GM21447 (cell line): Measurements from ENCODE around the gene SHROOM3.

ENCODE experiments used
- ATAC-seq: cut with Tn5 transposase; IDR thresholded peaks from one replicate; pipeline ENCODE4 v1.9.1; 2021; ENCODE audit not compliant: unreplicated experiment

Gene SHROOM3

GRCh38 chr4:76688619-76689144 lies 253.7 kb downstream of the SHROOM3 start:
- no peak for ATAC-seq

DNA sequence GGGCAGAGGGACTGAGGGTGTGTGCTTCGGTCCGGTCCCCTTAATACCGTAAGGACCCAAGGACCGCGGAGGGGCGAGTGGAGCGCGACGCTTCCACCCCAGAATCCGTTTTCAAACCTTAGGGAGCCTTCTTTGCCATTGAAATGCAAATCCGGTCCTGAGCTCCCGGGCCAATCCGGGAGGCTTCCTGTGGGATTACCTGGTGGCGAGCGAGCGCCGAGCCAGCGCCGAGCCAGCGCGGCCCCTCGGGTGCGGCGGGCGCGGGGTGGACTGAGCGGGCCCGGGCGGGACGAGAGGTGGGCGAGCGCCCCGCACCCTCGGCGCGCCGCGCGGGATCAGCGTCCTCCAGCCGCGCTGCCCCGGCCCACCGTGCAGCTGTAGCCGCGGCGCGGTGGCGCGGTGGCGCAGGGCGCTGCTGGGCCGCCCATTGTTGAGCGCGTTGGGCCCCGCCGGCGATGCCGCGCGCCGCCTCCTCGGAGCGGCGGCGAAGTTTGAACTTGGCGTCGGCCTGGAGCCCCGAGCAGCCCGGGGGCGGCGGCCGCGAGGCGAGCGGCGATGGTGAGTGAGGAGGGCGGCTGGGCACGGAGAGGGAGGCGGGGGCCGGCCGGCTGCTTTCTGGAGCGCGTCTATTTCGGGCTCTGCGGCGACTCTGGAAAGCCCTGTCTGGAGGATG lies 254.3 kb downstream of the SHROOM3 start:
- peak; percentile 32 for ATAC-seq

DNA sequence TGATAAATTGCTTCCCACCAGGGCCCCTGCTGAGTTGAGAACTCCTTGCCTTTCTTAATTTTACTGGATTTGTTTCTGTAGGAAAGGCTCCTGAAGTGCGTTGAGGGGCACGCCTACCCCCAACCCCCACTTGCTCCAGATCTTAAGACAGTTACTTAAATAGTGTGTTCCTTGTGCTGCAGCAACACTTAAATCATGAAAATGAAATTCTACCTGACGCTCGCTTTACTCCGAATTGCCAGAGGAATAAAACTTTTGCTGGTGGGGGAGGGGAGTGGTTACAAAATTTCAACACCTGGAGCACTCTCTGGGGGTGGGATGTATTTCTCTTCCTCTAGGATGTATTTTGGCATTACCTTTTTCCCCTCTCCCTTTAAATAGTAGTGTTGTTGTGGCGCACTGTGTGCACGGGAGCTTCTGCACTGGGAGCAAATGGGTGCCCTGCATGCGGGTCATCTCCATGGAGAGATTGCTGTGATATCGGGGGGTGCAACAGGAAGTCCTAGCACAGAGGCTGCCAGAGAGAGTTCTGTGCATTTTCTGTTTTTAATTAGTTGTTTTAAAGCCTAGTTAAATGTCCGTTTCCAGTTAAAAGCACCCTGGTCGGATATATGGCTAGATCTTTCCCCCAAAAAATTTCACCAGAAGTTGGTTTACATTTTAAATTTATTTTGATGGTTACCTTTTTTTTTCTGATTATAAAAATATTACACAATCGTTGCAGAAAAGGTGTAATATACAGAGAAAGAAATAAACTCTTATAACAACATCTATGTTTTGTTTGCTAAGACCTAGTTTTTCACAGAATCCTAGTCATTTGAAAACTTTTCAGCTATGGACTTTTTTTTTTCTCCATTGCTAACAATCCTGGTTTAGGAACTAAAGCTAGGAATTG lies 255.2 kb downstream of the SHROOM3 start:
- no peak for ATAC-seq

DNA sequence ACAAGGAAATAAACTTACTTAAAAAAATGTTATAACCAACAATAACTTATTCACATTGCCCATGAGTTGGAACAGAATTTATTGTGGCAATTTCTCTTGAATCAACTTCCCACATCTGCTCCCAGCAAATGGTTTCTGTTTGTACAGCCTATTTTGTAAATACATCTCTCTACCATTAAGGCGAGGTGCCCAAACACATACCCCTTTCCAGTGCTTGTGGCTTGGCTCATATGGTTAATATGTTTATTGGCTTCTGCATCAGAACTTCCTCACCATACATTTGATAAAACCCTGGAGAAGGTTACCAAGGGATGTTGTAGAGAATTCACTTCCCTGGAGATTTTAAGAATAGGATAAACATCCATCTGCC lies 255.9 kb downstream of the SHROOM3 start:
- ATAC-seq: no peak

DNA sequence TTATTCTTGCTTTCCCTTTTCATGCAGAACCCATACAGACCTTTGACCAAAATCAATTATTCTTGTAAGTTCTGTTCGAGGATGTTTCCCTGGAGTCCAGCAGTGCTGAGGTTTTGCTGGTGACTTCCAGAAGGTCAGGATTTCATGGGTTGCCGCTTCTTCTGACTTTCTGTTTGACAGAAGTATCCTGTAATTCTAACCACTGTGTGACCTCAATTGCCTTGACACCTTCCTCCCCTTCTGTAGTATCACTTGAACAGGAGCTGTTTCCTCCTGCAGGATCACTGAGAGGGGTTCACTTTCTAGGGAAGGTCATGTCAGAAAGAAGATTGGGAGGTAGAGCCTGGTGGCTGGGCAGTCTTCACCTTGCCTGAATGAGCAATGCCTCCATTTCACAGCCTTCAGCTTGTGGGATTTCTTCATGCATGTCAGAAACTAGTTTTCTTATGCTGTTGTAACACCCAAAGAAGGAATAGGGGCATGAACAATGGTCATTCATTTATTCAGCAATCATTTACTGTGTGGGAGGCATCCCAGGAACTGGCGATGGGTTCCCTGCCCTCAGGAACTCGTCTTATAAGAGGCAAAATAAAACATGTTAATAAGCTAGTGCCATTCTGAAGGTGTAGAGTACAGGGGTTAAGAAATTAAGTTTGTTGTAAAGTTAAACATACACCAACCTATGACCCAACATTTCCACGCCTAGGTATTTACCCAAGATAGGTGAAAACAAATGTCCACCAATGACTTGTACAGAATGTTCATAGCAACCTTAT lies 257.0 kb downstream of the SHROOM3 start:
- no peak for ATAC-seq

GRCh38 chr4:76692761-76693160 lies 257.7 kb downstream of the SHROOM3 start:
- ATAC-seq: no peak

DNA sequence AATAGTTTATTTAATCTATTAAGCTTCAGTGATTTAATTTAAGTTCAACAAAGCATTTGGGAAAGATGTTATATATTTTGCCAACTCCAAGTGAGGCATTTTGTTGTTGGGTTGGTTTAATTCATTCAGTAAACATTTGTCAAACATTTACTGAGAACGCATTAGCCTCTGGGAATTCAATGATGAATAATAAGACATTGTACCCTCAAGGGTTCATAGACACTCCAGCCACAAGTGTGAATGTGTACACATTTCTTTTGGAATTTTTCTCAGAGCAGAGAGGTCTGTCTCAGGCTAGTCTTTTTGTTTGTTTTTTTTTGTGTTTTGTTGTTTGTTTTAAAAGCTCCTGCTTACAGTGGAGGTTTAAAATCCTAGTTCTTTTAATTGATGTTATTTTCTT lies 259.0 kb downstream of the SHROOM3 start:
- no peak for ATAC-seq

DNA sequence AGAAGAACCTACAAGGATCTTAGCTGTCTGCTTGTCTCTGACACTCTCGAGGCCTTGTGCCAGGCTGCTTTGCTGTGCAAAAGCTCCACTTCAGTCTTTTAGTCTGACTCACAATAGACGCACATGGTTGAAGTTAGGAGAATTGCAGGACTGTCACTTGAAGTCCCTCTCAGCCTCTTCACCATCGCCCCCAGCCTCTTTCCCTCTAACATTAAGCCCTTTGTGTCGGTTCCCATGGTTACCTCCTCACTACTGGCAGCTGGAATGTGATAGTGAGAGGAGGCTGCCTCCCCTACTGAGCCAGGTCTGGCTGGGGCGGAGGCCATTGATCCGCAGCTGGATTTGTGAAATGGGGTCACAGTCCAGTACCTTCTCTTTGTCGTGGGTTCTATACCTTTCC lies 261.1 kb downstream of the SHROOM3 start:
- ATAC-seq: no peak

GRCh38 chr4:76697129-76697803 lies 262.2 kb downstream of the SHROOM3 start:
- peak; percentile 92 for ATAC-seq

DNA sequence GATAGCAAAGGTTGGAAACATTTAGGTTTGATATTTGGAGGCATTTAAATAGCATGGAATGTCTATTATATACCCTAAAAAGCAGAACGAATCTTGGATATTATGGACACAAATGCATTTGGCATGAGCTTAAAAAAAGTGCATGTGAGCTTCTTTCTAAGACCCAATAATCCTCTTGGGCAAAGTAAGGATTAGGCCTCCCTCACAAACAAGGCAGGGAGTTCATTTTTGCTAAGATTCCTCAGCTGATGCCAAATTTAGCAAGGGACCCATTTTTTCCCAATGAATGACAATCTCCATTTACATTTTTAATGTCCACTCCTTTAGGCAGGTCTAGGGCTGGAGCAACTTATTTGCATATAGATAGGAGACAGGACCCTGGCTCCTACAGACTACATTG lies 263.1 kb downstream of the SHROOM3 start:
- ATAC-seq: no peak

DNA sequence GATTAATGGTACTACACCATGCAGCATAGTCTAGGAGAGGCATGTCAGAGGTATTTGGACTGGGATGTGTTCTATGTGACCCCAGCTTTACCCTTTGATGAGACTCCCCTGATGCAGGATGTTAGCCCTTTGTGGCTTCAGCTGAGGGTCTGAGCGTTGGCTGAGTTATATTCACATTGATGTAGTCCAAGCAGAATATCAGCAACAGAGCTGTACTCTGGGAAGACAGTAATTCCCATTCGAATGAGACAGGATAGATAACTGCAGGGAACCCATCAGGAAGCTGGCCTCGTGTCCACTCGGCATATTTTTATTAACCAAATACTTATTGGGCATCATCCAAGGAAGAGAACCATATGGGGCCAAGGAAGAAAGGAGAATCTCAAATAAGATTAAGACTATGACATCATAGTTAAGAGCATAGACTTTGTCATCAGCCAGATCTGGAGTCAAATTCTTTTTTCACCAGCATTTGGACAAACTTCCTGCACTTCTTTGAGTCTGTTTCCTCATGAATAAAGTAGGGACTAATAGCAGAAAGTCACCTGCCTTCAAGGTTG lies 264.8 kb downstream of the SHROOM3 start:
- ATAC-seq: no peak

DNA sequence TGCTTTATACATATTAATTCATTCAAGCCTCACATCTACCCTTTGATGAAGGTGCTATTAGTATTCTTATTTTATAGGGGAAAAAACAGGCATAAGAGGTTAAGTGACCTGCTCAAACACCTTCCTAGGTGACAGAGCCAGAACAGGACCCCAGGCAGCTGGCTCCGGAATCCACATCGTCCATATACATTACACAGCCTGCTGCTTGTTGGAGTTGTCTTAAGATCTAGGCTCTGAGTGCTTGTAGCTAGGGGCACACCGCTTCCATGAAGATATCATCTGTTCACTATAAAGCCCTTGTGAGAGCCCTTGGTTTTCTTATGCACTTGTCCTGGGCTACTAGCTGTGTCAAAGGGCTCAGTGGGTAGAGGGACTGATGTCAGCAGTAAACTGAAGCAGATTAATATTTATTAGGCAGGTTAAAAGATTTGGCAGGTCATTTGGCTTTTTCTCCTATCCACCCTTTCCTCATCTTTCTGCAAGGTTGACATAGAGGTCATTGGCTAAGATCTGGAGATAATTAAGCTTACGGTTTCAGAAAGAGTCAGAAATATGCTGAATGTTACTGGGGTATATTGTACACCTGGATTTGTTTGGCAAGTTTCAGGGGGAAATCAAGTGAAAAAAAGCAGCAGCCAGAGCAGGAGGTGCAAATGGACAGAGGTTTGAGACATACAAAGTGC lies 267.6 kb downstream of the SHROOM3 start:
- peak; percentile 59 for ATAC-seq

DNA sequence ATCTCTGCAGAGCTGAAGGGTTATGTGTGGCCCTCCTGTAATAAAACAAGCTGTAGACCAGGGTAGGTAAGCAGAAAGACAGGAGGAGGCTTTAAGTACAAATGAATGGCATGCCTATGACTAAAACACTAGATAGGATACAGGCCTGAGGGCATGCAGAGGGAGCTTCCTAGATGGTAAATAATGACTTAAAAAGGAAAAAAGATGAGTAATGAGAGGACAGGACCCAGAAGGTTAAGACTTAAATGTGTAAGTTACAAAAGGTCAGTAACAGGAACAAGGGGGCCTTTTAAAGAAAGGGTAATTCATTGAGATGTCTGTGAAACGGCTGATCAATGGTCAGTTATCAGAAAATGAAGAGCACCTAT lies 268.1 kb downstream of the SHROOM3 start:
- no peak for ATAC-seq

DNA sequence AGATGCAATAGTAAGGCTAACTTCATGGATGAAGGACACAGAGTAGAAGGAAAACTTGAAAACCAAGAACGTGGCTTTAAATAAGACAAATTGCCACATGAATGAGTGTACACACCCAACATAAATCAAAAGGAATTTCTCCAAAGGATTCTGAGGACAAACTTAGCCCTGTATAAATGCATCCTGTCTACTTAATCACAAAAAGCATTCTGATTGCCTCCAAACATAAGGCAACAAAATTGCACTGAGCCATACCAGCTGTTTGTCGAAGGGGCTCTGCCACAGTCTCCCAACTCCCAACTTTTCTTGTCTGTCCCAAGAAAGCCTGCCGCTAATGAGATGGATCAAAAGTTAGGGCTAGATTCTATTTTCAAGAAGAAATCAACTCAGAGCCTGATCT lies 268.6 kb downstream of the SHROOM3 start:
- ATAC-seq: no peak

GRCh38 chr4:76704133-76704881 lies 269.3 kb downstream of the SHROOM3 start:
- ATAC-seq: no peak

GRCh38 chr4:76705472-76705871 lies 270.4 kb downstream of the SHROOM3 start:
- ATAC-seq: no peak

DNA sequence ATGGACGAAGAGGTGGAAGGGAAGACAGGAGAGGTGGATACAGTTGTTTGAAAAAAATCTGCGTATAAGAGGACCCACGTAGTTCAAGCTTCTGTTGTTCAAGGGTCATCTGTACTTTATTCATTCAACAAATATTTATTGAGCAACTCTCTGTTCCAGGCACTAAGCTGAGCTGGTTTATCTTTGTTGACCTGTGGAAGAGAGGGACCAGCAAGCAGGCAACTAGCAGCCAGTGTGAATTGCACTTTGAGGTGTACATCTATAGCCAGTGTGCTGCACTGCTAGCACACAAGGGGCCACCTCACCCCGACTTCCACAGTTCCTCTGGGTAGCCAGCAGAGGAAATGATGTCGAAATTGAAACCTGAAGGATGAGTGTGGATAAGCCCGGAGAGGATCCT lies 271.6 kb downstream of the SHROOM3 start:
- no peak for ATAC-seq

- ATAC-seq: no peak
Observed at GRCh38 chr4:76708971-76709771, 274.1 kb downstream of the SHROOM3 start.

- no peak for ATAC-seq
Observed at GRCh38 chr4:76709772-76710090, 274.7 kb downstream of the SHROOM3 start.
